Measurements from ENCODE around the gene BCL2L1.

The BCL2L1 gene

DNA sequence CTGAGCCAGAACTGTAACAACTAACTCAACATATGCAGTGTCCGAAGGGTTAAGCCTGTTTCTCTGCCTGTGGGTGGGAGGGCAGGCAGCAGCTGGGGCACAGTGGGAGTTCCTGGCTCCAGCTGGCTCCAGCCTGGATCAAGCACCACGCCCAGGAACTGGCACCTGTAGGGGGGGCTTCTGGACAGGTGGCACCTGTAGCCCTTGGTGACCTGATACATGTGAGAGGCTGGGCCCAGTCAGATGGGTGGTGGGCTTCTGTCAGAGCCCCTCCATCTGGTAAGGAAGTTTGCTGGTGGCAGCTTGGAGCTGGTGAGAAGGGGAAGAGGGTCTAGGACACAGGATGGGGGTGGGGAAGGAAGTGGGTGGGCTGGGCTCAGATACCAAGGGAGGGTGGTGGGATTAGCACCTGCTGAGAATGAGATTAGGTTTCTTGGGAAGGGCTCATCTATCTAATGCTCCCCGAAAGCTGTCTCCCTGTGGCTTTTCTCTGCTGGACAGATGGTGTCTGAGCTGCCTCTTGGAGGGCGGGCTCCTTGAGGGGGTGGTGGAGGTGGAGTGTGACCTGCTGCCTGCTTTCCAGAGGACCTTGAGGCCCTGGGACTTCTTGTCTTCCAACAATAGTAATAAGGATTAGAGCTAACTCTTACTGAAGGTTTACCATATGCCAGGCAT, 28.5 kb downstream of the BCL2L1 start:
- DNase-seq (ENCODE audit: extremely low read depth, low read depth): no peak
- TF ChIP-seq CTCF (IDR thresholded peaks at IDR 0.05; ENCODE audit: low read depth, low read length): no peak

DNA sequence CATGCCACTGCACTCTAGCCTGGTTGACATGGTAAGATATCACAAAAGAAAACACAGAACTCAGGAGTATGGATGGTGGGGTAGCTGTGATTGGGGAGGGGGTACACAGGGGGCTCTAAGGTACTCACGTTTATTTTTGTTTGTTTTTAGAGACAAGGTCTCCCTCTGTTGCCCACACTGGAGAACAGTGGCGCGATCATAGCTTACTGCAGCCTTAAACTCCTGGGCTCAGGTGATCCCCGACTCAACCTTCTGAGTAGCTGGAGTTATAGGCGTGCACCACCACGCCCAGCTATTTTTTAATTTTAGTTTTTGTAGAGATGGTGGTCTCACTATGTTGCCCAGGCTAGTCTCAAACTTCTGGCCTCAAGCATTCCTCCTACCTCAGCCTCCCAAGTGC, 29.3 kb downstream of the BCL2L1 start:
- no peak for TF ChIP-seq CTCF (IDR thresholded peaks at IDR 0.05; ENCODE audit: low read depth, low read length)
- no peak for DNase-seq (ENCODE audit: extremely low read depth, low read depth)

GRCh38 chr20:31691646-31692275, 30.9 kb downstream of the BCL2L1 start:
- no peak for DNase-seq (ENCODE audit: extremely low read depth, low read depth)
- TF ChIP-seq CTCF (IDR thresholded peaks at IDR 0.05; ENCODE audit: low read depth, low read length): no peak

- no peak for DNase-seq (ENCODE audit: extremely low read depth, low read depth)
- TF ChIP-seq CTCF (IDR thresholded peaks at IDR 0.05; ENCODE audit: low read depth, low read length): no peak
Measured at GRCh38 chr20:31690124-31690666, 32.5 kb downstream of the BCL2L1 start.

DNA sequence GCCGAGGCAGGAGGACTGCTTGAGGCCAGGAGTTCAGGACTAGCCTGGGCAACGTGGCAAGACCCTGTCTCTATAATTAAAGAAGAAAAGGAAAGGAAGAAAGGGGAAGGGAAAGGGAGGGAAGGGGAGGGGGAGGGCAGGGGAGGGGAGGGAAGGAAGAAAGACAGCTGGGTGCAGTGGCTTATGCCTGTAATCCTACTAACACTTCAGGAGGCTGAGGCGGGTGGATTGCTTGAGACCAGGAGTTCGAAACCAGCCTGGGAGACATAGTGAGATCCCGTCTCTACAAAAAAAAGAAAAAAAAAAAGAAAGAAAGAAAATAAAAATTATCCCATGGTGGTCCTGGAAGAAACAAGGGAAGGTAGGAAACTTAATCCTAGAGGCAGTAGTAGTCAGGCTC, 33.5 kb downstream of the BCL2L1 start:
- DNase-seq (ENCODE audit: extremely low read depth, low read depth): no peak
- no peak for TF ChIP-seq CTCF (IDR thresholded peaks at IDR 0.05; ENCODE audit: low read depth, low read length)

GRCh38 chr20:31687777-31688176, 34.9 kb downstream of the BCL2L1 start:
- no peak for DNase-seq (ENCODE audit: extremely low read depth, low read depth)

More at GRCh38 chr20:31687777-31688176, 34.9 kb downstream of the BCL2L1 start:
- TF ChIP-seq CTCF (IDR thresholded peaks at IDR 0.05; ENCODE audit: low read depth, low read length): no peak

Measured in AG09319 (cell line).